ENCODE results near the gene CENPX.
"Not testable (repeated sequence)": the region's sequence is repeated elsewhere in the genome, so short reads cannot be mapped to it uniquely, and the experiment has no call there.

CENPX gene

DNA sequence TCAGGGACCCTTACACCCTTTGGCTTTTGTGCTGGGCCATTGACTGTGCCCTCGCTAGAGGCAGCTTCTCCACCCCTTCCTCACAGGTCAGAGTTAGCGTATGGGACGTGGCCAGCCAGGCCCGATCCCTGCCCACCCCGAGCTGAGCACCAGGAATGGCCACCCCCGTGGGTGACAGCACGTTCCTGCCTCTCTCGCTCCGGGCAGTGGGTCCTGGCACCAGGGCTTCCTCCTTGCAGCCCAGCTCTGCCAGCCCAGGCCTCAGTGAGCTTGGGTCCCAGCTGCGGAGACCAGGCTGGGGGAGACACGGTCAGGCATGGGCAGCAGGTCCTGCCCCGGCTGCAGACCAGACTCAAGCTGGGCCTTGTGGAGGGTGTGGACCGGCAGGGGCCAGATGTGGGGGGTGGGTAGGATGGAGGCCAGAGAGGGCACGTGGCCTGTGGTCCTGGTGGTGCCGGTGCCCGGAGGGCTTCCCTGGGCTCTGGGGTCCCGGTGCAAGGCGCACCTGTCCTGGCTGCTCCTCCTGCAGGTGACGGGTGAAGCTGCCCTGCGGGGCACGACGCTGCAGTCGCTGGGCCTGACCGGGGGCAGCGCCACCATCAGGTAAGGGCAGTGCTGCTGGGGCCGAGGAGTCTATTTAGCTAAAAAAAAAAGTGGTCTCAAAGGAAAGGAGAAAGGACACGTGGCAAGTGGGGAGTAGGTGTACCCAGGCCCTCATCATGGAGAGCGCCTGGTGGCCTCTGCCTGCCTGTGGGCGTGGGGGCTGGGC is 27.0 kb downstream of the CENPX start:
- no peak for DNase-seq

DNA sequence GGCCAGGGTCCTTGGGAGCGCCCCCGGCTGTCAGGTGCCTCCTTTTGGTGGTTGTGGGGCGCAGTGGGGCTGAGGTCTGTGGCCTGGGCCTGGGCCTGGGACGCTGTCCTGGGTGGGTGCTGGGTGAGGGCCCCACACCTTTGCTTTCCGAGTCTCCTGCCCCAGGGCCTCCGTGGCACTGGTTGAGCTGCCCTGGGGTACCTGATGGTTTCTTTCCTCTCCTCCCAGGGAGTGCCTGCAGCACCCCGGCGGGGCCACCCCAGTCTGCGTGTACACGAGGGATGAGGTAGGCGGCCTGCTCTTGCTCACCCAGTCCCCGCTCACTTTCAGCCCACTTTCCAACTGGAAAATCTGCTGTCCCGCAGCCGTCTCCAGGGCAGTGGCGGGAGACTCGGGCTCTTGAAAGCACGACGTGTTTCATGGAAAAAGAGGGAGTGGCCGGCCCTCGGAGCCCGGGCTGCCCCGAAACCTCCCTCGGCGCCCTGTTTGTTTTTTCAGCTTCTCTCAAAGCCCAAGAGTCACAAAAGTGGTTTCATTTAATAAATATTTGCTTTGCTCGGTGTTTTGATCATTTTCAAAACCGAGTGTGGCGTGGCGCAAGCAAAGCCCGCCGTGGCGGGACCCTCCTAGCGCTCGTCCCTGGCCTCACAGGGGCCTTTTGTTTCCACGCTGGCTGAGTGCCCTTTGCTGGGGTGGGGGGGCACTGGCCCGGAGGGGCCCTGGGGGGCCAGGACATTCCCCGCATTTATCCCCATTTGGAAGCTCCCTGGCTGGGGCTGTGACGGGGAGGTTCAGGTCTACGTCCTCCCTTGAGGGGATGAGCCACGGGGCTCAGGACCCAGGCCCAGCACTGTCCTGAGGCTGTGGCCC is 27.9 kb downstream of the CENPX start:
- no peak for DNase-seq

DNA sequence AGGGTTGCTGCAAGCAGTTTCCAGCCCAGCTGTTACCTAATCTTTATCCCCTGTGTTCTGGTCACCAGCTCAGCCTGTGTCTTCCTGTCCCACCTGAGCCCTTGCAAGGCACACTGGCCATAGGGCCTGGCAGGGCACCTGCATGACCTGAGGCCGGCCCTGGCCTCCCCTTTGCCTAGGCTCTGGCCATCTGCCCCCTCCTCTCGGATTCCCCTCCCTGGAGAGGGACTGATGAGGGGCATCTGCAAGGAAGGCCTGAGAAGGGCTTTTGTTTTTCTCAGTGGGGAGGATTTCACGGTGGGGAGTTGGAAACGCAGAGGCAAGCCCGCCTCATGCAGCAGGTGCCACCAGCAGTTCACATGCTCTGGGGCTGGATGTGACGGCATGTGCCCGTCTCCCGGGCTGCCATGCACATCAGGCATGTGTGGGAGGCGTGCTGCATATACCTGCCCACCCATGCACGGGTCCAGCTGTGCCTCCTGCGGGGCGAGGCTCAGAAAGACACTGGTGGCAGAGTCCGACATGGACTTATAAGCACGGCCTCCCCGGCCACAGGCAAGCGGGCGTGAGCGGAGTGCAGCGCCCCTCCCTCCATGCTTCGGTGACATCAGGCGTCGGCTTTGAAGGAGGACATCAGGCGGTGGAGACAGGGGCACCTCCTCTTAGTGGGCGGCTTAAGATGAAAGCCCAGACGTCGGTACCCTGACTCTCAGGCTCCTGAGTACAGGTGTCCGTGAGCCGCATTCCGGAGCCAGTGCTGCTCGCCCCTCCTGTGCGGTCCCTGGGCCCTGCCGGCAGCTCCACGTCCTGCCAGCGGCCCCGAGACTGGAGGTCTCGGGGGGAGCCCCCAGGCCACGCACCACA is 28.7 kb downstream of the CENPX start:
- DNase-seq = no peak

DNA sequence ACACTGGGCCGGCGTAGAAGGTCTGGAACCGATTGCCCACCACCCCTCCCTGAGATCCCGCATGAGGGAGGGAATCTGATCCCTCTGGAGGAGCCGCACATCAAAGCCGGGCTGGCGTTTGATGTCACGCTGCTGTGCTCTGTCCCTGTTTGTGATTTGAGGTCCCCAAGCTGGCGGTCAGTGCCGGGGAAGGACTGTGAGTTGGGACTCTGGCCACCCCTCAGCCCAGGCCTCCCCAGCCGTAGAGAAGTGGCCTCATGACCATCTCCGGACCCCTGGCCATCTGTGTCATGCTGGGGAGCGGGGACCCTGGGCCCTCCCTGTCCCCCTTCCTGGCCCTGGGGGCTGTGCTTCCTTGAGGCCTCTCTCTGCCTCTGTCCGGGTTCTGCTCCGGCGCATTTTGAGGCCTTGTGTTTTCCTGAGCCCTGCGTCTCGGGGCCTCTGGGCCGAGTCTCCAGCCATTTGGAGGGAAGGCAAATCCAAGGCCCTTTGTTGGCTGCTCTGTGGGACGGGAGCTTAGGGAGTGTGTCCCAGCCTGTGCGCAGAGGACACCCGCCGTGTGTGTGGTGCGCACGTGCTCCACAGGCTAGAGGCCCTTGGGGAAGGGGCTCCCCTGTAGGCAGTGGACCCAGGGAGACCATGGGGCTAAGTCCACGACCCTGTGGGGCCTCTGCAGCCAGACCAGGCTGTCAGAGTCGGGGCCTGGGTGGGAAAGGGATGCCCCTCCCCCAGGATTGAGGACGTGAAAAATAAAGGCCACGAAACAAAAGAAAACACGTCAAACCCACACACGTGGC is 30.2 kb downstream of the CENPX start:
- no peak for DNase-seq

DNA sequence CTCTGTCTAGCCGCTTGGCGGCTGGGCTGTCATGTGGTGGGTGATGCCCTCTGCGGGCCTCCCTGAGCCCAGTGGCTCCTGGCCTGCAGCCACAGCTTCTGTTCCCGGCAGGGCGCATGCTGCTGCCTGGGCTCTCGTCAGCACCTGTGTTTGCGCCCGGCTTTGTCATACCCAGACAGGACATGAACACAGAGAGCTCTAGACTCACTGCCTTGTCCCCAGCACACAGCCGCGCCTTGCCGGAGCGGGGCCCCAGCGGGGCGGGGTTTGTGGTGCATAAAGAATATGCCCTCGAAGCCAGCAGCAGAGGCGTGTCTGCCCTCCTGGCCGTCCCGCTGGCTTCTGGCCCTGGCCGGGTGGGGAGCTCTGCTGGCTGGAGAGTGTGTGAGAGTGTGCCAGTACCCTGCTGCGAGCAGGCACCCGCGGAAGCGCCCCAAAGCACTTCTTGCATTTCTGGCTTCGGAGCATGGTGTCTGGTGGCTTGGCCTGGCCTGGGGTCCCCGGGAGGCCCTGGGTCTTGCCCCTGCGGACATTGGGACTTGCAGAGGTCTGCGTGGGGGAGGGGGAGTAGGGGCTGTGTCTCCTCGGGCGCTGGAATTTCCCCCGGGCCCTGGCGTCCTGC is 30.9 kb downstream of the CENPX start:
- no peak for DNase-seq

DNA sequence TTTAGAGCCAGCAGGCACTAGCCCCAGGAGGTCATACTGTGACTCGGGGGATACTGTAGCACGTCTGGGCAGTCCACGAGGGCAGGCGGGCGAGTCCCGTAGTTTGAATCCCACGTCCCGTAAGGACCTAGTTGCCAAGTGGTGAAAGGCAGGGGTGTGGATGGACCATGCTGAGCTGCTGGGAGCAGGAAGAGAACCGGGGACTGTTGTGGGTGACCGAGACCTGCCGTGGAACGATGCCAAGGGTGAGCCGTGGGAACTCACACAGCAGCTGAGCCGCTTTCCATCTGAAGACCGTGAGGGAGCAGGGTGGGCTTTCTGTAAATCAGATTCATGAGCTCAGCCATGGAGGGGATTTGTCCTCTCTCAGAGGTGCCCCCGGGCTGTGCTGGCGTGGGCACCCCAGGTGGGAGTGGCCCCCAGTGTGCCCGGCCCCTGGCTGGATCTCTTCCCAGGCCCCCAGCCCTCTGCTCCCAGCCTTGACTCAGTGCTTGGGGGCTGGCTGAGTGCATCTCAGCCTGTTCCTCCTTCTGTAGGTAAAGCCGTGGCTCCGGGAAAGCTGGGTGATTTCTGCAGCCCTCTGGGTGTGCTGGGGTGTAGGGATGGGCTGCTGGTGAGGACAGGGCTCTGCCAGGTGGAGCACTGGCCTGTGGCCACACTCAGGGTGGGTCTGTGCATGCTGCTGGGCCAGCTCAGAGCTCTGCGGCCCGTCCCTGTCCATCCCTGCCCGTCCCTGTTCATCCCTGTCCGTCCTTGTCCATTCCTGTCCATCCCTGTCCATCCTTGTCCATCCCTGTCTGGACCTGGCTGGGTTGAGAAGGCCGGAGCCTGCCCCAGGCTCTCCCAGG is 31.6 kb downstream of the CENPX start:
- DNase-seq = no peak

DNA sequence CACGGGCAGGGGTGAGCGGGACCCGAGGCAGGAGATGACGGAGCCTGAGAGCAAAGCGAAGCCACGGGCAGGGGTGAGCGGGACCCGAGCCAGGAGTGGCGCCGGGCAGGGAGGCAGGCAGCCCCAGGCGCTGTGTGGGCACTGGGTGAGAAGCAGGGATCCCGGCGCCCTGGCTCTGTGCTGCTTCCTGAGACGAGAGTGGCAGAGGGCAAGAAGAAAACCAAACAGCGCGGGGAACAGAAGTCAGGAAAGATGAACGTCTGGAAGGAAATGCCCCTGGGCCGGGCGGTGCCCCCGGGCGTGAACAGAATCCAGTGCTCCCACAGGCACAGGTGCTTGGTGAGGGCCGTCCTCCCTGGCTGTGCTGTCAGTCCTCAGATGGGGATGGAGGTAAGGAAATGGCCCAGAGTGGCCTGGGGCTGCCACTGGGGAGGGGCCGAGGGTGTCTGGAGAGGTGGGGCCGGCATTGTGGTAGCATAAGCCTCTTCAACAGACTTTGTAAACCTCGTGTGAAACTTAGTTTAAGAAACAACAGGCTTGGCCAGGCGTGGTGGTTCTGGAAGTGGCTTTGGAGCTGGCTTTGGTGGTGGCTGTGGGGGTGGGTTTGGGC is 35.4 kb downstream of the CENPX start:
- DNase-seq = no peak

DNA sequence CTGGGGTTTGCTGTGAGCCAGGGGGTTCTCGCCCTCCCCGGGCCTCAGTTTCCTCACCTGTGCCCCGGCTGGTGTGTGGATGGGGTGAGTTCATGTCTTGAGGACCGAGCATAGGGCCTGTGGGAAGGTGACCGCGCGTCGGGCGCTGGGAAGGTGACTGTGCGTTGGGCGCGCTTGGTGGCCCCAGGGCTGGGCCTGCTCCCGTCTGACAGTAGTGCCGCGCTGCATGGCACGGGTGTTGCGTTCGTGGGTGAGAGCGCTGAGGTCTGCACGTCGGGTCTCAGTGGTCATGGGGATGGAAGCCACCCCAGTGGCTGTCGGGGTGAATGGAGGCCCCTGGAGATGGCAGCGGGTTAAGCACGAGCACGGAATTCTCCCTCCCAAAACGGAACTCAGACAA is 36.1 kb downstream of the CENPX start:
- no peak for DNase-seq

DNA sequence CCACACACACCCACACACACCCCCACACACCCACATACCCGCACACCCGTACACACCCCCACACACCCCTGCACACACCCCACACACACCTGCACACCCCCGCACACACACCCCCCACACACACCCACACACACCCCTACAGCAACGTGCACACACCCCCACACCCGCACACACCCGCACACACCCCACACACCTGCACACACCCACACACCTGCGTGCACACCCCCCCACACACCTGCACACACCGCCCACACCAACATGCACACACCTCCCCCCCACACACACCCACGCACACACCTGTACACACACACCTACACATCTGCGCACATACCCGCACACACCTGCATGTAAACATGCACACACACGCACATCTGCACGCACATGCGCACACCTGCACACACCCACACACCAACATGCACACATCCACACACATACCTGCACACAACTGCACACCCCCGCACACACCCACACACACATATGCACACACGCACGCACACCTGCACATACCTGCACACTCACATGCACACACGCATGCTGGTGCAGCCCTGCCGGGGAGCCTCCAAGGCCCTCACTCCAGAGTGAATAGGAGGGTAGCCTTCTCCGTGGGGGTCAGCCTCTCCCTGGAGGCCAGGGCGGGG is 37.8 kb downstream of the CENPX start:
- DNase-seq = no peak

DNA sequence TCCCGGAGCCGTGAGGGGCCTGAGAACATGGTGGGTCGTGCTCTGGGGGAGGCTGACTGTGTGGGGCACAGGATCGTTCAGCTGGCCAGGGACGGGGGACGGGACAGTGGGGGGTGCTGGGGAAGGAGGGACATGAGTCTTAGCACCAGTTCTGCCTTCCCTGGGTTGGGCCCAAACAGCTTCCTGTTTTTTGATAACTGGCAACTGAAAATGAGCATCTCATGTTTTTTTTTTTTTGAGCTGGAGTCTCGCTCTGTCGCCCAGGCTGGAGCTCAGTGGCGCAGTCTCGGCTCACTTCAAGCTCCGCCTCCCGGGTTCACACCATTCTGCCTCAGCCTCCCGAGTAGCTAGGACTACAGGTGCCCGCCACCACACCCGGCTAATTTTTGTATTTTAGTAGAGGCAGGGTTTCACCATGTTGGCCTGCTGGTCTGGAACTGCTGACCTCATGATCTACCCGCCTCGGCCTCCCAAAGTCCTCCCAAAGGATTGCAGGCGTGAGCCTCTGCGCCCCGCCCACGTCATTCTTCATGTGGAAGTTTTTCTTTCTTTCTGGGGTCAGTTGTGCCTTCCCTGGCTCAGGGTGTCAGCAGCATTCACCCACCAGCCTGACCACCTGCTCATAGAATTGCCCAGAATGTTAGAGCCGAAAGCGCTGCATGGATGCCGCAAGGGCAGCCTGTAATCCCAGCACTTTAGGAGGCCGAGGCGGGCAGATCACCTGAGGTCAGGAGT is 38.9 kb downstream of the CENPX start:
- DNase-seq = no peak

DNA sequence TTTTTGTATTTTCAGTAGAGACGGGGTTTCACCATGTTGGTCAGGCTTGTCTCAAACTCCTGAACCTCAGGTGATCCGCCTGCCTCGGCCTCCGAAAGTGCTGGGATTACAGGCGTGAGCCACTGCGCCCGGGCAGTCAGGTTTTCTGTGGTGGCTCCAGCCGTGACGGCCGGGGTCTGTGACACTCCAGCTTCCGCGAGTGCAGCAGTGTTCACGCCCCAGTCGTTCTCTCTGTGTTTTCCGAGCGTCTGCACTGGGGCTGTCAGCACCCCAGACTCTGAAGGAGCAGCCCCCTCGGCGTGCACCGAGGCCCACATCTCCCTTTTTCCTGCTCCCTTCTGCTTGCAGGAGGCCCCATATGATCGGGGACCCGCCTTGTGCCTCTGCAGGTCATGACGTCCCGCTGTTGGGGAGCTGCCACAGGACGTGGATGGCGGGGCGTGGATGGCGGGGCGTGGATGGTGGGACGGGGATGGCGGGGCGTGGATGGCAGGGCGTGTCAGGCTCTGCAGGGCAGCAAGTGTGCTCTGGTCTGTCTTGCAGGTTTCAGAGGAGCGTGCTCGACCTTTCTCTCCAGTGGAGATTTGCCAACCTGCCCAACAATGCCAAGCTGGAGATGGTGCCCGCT is 39.6 kb downstream of the CENPX start:
- DNase-seq = no peak

DNA sequence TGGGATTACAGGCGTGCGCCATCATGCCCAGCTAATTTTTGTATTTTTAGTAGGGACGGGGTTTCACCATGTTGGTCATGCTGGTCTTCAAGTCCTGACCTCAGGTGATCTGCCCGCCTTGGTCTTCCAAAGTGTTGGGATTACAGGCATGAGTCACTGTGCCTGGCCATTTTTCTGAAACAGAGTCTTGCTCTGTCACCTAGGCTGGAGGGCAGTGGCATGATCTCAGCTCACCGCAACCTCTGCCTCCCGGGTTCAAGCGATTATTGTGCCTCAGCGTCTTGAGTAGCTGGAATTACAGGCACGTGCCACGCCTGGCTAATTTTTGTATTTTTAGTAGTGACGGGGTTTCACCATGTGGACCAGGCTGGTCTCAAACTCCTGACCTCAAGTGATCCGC is 41.2 kb downstream of the CENPX start:
- DNase-seq = not testable (repeated sequence)

DNA sequence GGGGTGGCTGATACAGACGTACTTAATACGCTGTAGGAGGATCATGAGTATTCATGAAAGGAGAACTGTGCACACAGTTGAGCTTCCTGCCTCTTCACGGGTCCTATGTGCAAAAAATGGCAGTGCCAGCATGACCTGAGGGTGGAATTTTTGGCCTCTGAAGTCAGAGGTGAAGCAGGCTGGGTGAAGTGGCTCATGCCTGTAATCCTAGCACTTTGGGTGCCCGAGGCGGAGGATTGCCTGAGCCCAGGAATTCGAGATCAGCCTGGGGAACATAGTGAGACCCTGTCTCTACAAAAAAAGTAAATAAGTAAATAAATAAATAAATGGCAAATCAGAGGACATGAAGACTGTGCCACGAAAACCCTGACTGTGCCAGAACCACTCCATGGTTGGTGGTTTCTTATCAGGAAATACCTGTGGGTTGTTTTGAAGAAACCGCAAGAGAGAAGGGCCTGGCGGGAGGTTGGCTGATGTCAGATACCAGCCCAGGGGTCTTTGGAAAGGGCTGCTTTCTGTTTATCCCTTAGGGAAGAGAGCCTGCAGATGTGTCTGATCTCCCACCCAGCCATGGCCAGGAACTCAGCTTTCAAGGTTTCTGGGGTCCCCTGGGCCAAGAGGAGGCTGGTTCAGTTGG is 41.9 kb downstream of the CENPX start:
- no peak for DNase-seq

DNA sequence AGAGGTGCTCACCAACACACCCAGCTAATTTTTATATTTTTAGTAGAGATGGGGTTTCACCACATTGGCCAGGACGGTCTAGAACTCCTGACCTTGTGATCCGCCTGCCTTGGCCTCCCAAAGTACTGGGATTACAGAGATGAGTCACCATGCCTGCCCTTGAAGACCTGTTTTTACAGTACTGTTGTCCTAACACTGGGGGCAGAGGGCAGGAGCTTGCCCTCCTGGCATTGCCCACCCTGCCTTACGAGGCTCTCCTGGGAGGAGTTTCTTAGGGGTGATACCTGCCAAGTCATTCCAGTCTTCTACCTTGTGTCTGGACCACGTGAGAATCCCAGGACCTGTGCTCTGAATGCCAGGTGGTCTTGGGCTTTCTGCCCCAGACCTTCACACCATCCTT is 42.6 kb downstream of the CENPX start:
- no peak for DNase-seq

DNA sequence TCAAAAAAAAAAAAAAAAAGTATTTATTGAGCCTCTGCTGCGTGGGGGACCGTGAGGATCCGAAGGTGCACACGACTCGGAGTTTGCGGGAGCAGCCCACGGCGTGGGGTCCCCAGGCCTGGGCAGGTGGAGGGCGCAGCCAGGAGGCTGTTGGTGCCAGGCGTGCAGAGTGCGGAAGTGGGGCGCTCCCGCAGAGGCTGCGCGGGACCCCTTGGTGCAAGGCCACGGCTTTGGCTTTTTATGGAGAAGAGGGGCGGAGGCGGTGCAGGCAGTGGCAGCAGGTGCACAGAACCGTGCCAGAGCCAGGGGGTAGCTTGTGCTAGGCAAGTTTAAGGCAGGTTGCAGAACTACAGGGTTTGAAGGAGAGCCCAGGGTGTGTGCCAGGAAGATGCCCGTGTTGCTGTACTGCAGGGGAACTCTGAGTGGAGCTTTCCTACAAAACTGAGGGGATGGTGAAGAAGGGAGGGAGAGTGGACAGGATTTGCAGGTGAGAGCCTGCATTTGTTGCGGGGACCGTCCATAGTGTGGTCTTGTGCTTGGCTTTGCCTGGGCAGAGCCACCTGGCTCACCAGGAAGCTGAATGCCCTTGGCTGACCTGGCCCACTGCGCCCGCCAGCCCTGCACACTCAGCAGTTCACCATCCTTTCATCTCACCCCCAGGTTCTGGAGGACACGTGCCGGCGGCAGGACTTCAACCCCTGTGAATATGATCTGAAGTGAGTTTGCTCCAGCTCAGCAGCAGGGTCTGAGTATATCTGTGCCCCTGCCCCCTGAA is 44.0 kb downstream of the CENPX start:
- DNase-seq = no peak

DNA sequence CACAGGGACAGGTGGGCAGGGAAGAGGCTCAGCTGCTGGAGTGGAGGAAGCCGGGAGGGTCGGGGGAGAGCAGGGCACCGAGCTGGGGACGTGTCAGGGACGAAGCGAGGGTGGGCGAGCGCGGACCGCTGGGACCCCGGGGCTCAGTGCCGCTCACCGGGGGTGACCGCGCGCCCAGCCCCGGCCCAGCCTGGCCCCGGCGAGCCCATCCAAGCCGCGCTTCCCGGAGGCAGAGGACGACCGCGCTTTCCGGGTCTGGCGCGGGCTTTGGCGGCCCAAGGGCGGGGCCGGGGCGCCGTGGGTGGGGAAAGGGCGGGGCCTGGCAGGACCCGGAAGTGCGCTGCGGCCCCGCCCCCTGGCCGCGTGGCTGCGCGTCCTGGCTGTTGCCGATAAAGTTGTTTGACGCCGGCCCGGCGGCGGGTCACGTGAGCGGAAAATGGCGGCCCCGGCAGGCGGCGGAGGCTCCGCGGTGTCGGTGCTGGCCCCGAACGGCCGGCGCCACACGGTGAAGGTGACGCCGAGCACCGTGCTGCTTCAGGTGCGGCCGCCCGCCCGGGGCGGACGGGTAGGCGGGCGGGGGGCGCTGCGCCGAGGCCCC is 45.4 kb downstream of the CENPX start, which contains the start of gene ASPSCR1:
ASPSCR1 (plus strand) TSS at position 419 of the 598 bp plus-strand sequence; CDS start at position 437, 18 bp downstream.
- DNase-seq = peak; percentile 82 to 93
